Urinary bladder (tissue), 4 donors: ENCODE results near the gene CCDC183. TPM values are rescaled to one million over a fixed set of nuclear protein-coding genes. Genes with fewer than 3 reads are reported as not detected.
"Not testable (repeated sequence)": the region's sequence is repeated elsewhere in the genome, so short reads cannot be mapped to it uniquely, and the experiment has no call there.

ENCODE experiments used
- DNase-seq: peaks from one replicate; pipeline ENCODE4 v3.0.0-alpha.2; 2015; ENCODE audit errors: extremely low spot score
- H3K27ac ChIP-seq: one replicate; pipeline ENCODE4 v1.5.1; 2013; ENCODE audit warnings: low read depth, mild to moderate bottlenecking, moderate library complexity
- H3K36me3 ChIP-seq: one replicate; pipeline ENCODE4 v1.6.1; 2013; ENCODE audit warnings: mild to moderate bottlenecking, moderate library complexity; ENCODE audit not compliant: insufficient read depth
- H3K4me1 ChIP-seq: one replicate; pipeline ENCODE4 v1.6.1; 2013; ENCODE audit warnings: mild to moderate bottlenecking, moderate library complexity; ENCODE audit not compliant: insufficient read depth
- H3K4me3 ChIP-seq: one replicate; pipeline ENCODE4 v1.5.1; 2013; ENCODE audit warnings: low read depth, low read length
- WGBS: extraction: QIAGEN DNeasy Blood & Tissue Kit; methylation state at CpG from one replicate; pipeline ENCODE4 v1.1.7; 2013; 5-methylcytosine and 5-hydroxymethylcytosine counted together
- polyA plus RNA-seq: library from polyadenylated mRNA; stranded (reverse); fragments of 200-250 nt; gene quantifications from one replicate; pipeline ENCODE4 v1.2.3, GENCODE V29; 2013
- total RNA-seq: library from RNA; depleted of rRNA; stranded (reverse); fragments of >200 nt; gene quantifications from one replicate; pipeline ENCODE4 v1.2.3, GENCODE V29; 2014
- donor health status: healthy with polysubstance abuse.
- donor health status: healthy.

Gene CCDC183
- total and polyA plus RNA-seq, 2 donors = 0.85 to 1.5 TPM

- Histone ChIP-seq H3K4me1 (peaks cover 1% of the 10 kb centered on the region), H3K4me3 (no peak overlapping the region), H3K36me3 (no peaks in the 10 kb centered on the region), H3K27ac (no peak overlapping the region)
- 83% methylated on average over 14 of the region's 14 CpGs for WGBS
- DNase-seq = no peak
These were observed 31.1 kb upstream of the CCDC183 start for GRCh38 chr9:136765041-136765440.

GRCh38 chr9:136765745-136766409 is 30.3 kb upstream of the CCDC183 start:
- DNase-seq, H3K27ac ChIP-seq, H3K36me3 ChIP-seq, H3K4me3 ChIP-seq, H3K4me1 ChIP-seq: not testable (repeated sequence)
- 83% methylated on average over 14 of the region's 14 CpGs for WGBS

- not testable (repeated sequence) for DNase-seq, H3K4me1 ChIP-seq, H3K36me3 ChIP-seq, H3K4me3 ChIP-seq, H3K27ac ChIP-seq
- WGBS = 52% methylated on average over 18 of the region's 18 CpGs
These were observed 29.6 kb upstream of the CCDC183 start for GRCh38 chr9:136766410-136767120.

- H3K36me3 ChIP-seq = no peaks in the 10 kb centered on the region
- H3K27ac ChIP-seq = no peak overlapping the region
- WGBS = 9% methylated on average over 16 of the region's 16 CpGs
- no peaks in the 10 kb centered on the region for H3K4me1 ChIP-seq
- no peak overlapping the region for H3K4me3 ChIP-seq
- no peak for DNase-seq
These were observed 26.4 kb upstream of the CCDC183 start for GRCh38 chr9:136769710-136770191.

GRCh38 chr9:136771907-136772415 is 24.2 kb upstream of the CCDC183 start:
- DNase-seq = no peak
- Histone ChIP-seq H3K36me3 (no peaks in the 10 kb centered on the region), H3K4me1 (no peaks in the 10 kb centered on the region), H3K4me3 (no peak overlapping the region), H3K27ac (no peak overlapping the region)
- WGBS = 61% methylated on average over 3 of the region's 3 CpGs

GRCh38 chr9:136773386-136774044 is 22.6 kb upstream of the CCDC183 start:
- 84% methylated on average over 7 of the region's 7 CpGs for WGBS
- no peaks in the 10 kb centered on the region for H3K4me1 ChIP-seq
- H3K36me3 ChIP-seq = no peaks in the 10 kb centered on the region
- no peak overlapping the region for H3K27ac ChIP-seq
- no peak for DNase-seq
- no peak overlapping the region for H3K4me3 ChIP-seq

- Histone ChIP-seq H3K27ac (no peak overlapping the region), H3K4me3 (no peak overlapping the region), H3K36me3 (no peaks in the 10 kb centered on the region), H3K4me1 (no peaks in the 10 kb centered on the region)
- 89% methylated on average over 12 of the region's 12 CpGs for WGBS
- DNase-seq = no peak
These were observed 21.6 kb upstream of the CCDC183 start for GRCh38 chr9:136774416-136775045.

GRCh38 chr9:136775191-136775590 is 20.9 kb upstream of the CCDC183 start:
- Histone ChIP-seq H3K4me1 (no peaks in the 10 kb centered on the region), H3K27ac (no peak overlapping the region), H3K36me3 (no peaks in the 10 kb centered on the region), H3K4me3 (no peak overlapping the region)
- WGBS = 70% methylated on average over 6 of the region's 6 CpGs
- no peak for DNase-seq

GRCh38 chr9:136776947-136777346 is 19.2 kb upstream of the CCDC183 start:
- no peak overlapping the region for H3K27ac ChIP-seq
- 55% methylated on average over 7 of the region's 7 CpGs for WGBS
- DNase-seq = no peak
- H3K4me1 ChIP-seq = no peaks in the 10 kb centered on the region
- H3K36me3 ChIP-seq = no peaks in the 10 kb centered on the region
- no peak overlapping the region for H3K4me3 ChIP-seq

- no peak for DNase-seq
- H3K4me1 ChIP-seq = no peaks in the 10 kb centered on the region
- no peak overlapping the region for H3K4me3 ChIP-seq
- H3K27ac ChIP-seq = no peak overlapping the region
- H3K36me3 ChIP-seq = no peaks in the 10 kb centered on the region
- WGBS = 80% methylated on average over 14 of the region's 14 CpGs
These were observed 18.8 kb upstream of the CCDC183 start for GRCh38 chr9:136777359-136777758.

GRCh38 chr9:136779808-136780207 is 16.3 kb upstream of the CCDC183 start:
- 64% methylated on average over 5 of the region's 5 CpGs for WGBS
- Histone ChIP-seq H3K4me1 (no peaks in the 10 kb centered on the region), H3K36me3 (no peaks in the 10 kb centered on the region), H3K27ac (no peak overlapping the region), H3K4me3 (no peak overlapping the region)
- no peak for DNase-seq

- no peak for DNase-seq
- 96% methylated on average over 3 of the region's 3 CpGs for WGBS
- H3K27ac ChIP-seq = no peak overlapping the region
- H3K4me3 ChIP-seq = no peak overlapping the region
- no peaks in the 10 kb centered on the region for H3K4me1 ChIP-seq
- H3K36me3 ChIP-seq = no peaks in the 10 kb centered on the region
These were observed 13.7 kb upstream of the CCDC183 start for GRCh38 chr9:136782452-136782851.

GRCh38 chr9:136784249-136784996 is 11.7 kb upstream of the CCDC183 start:
- no peak overlapping the region for H3K27ac ChIP-seq
- no peak overlapping the region for H3K4me3 ChIP-seq
- H3K36me3 ChIP-seq = no peaks in the 10 kb centered on the region
- no peak for DNase-seq
- H3K4me1 ChIP-seq = no peaks in the 10 kb centered on the region
- WGBS = 42% methylated on average over 9 of the region's 9 CpGs
